Measurements from ENCODE around the gene DUS1L.

The DUS1L gene

DNA sequence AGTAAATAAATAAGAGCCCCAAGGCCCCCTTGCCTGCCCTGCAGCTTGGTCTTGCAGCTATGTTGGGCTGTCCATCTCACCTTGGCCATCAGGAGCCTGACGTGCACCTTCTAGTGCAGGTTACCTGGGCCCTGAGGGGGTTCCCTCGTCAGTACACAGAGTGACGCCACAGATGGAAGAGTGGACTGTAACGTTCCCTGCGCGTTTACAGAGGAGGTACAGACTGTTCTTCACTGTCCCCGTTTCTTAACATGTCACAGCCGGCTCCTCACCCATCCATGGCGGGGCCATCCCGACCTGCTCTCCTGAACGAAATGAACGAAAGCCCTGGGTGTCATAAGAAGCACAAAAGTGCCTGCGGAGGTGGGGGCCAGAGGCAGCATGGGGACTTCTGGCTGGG lies 48.3 kb upstream of the DUS1L start:
- H3K4me1 ChIP-seq (ENCODE audit: control insufficient read depth, low read length): no peaks in the 10 kb centered on the region
- H3K9me2 ChIP-seq (replicated peaks; ENCODE audit: control insufficient read depth, low read length): no peaks in the 10 kb centered on the region
- TF ChIP-seq, protein P1, sequence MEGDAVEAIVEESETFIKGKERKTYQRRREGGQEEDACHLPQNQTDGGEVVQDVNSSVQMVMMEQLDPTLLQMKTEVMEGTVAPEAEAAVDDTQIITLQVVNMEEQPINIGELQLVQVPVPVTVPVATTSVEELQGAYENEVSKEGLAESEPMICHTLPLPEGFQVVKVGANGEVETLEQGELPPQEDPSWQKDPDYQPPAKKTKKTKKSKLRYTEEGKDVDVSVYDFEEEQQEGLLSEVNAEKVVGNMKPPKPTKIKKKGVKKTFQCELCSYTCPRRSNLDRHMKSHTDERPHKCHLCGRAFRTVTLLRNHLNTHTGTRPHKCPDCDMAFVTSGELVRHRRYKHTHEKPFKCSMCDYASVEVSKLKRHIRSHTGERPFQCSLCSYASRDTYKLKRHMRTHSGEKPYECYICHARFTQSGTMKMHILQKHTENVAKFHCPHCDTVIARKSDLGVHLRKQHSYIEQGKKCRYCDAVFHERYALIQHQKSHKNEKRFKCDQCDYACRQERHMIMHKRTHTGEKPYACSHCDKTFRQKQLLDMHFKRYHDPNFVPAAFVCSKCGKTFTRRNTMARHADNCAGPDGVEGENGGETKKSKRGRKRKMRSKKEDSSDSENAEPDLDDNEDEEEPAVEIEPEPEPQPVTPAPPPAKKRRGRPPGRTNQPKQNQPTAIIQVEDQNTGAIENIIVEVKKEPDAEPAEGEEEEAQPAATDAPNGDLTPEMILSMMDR (IDR thresholded peaks at IDR 0.05; ENCODE audit: low read depth, low read length, poor library complexity, severe bottlenecking): no peak
- no peak for TF ChIP-seq EZH2phosphoT487 (IDR thresholded peaks at IDR 0.05; ENCODE audit: borderline replicate concordance, low read length)
- no peaks in the 10 kb centered on the region for H4K20me1 ChIP-seq (ENCODE audit: control insufficient read depth, insufficient read depth, low read depth, low read length)
- no peak overlapping the region for H3K4me3 ChIP-seq (ENCODE audit: low read length)
- H3K36me3 ChIP-seq (ENCODE audit: control insufficient read depth, low read length): no peaks in the 10 kb centered on the region
- no peaks in the 10 kb centered on the region for H3K27me3 ChIP-seq (ENCODE audit: control insufficient read depth, low read length)
- no peaks in the 10 kb centered on the region for H3K9me3 ChIP-seq (ENCODE audit: control insufficient read depth, insufficient read depth, low read length)
- H3K4me2 ChIP-seq (ENCODE audit: low read length): no peak overlapping the region
- no peak overlapping the region for H3K27ac ChIP-seq (ENCODE audit: low read depth, low read length)
- H3K79me2 ChIP-seq (ENCODE audit: control insufficient read depth, low read length): no peaks in the 10 kb centered on the region
- no peaks in the 10 kb centered on the region for H3F3A ChIP-seq (ENCODE audit: control insufficient read depth, insufficient read depth)

DNA sequence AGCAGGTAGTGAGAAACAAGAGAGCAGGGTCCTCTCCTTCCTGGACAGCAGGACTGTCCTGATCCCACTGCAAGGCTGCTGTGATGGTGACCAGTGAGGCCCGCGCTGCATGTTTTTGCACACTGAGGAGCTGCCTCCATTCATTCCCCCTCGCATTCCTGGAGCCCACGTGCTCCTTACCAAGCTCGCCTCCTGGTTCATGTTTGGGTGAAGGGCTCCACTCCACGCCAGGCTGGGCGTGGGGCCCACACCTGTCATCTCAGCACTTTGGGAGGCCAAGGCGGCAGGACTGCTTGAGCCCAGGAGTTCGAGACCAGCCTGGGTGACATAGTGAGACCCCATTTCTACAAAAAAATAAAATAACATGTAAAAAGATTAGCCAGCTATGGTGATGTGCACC lies 47.8 kb upstream of the DUS1L start:
- no peak overlapping the region for H3K4me2 ChIP-seq (ENCODE audit: low read length)
- H3K27me3 ChIP-seq (ENCODE audit: control insufficient read depth, low read length): no peaks in the 10 kb centered on the region
- H3K36me3 ChIP-seq (ENCODE audit: control insufficient read depth, low read length): no peaks in the 10 kb centered on the region

DNA sequence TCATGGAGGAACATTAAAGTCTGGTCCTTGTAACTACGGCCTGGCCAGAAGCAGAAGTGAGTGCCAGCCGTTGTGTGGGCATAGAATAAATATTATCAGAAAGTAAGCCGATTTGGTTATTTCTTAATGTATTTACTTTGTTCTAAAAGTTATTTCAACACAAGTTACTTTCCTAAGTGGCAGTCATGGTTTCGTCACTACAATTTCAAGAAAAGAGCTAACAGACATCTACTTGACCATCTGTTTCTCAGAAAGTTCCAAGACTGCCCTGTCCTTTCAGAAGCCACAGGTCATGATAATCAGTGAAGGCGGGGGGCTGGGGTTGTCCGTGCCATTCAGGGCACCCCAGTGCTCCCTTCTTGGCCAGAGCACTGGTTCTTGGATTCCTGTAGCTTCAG lies 47.3 kb upstream of the DUS1L start:
- Histone ChIP-seq H3K27ac (ENCODE audit: low read depth, low read length) (no peak overlapping the region), H3K4me3 (ENCODE audit: low read length) (no peak overlapping the region), H3K4me2 (ENCODE audit: low read length) (no peak overlapping the region), H3K4me1 (ENCODE audit: control insufficient read depth, low read length) (no peaks in the 10 kb centered on the region), H3K9me2 (replicated peaks; ENCODE audit: control insufficient read depth, low read length) (no peaks in the 10 kb centered on the region), H3K36me3 (ENCODE audit: control insufficient read depth, low read length) (no peaks in the 10 kb centered on the region), H3F3A (ENCODE audit: control insufficient read depth, insufficient read depth) (no peaks in the 10 kb centered on the region), H4K20me1 (ENCODE audit: control insufficient read depth, insufficient read depth, low read depth, low read length) (no peaks in the 10 kb centered on the region), H3K27me3 (ENCODE audit: control insufficient read depth, low read length) (no peaks in the 10 kb centered on the region), H3K79me2 (ENCODE audit: control insufficient read depth, low read length) (no peaks in the 10 kb centered on the region), H3K9me3 (ENCODE audit: control insufficient read depth, insufficient read depth, low read length) (no peaks in the 10 kb centered on the region)
- TF ChIP-seq EZH2phosphoT487 (IDR thresholded peaks at IDR 0.05; ENCODE audit: borderline replicate concordance, low read length): no peak

More for the DNA sequence above, 47.8 kb upstream of the DUS1L start:
- Histone ChIP-seq H3K9me2 (replicated peaks; ENCODE audit: control insufficient read depth, low read length) (no peaks in the 10 kb centered on the region), H3K27ac (ENCODE audit: low read depth, low read length) (no peak overlapping the region), H3K9me3 (ENCODE audit: control insufficient read depth, insufficient read depth, low read length) (no peaks in the 10 kb centered on the region), H3K4me1 (ENCODE audit: control insufficient read depth, low read length) (no peaks in the 10 kb centered on the region), H3K4me3 (ENCODE audit: low read length) (no peak overlapping the region), H4K20me1 (ENCODE audit: control insufficient read depth, insufficient read depth, low read depth, low read length) (no peaks in the 10 kb centered on the region), H3K79me2 (ENCODE audit: control insufficient read depth, low read length) (no peaks in the 10 kb centered on the region), H3F3A (ENCODE audit: control insufficient read depth, insufficient read depth) (no peaks in the 10 kb centered on the region)
- TF ChIP-seq EZH2phosphoT487 (IDR thresholded peaks at IDR 0.05; ENCODE audit: borderline replicate concordance, low read length): no peak
- TF ChIP-seq, protein P1 (IDR thresholded peaks at IDR 0.05; ENCODE audit: low read depth, low read length, poor library complexity, severe bottlenecking): no peak

GRCh38 chr17:82112181-82112913 lies 46.7 kb upstream of the DUS1L start:
- peaks cover 2% of the 10 kb centered on the region for H3K4me1 ChIP-seq (ENCODE audit: control insufficient read depth, low read length)
- no peaks in the 10 kb centered on the region for H3K9me3 ChIP-seq (ENCODE audit: control insufficient read depth, insufficient read depth, low read length)
- no peak overlapping the region for H3K27ac ChIP-seq (ENCODE audit: low read depth, low read length)
- no peaks in the 10 kb centered on the region for H3K9me2 ChIP-seq (replicated peaks; ENCODE audit: control insufficient read depth, low read length)
- no peaks in the 10 kb centered on the region for H3K27me3 ChIP-seq (ENCODE audit: control insufficient read depth, low read length)
- no peak overlapping the region for H3K4me3 ChIP-seq (ENCODE audit: low read length)
- no peaks in the 10 kb centered on the region for H3K36me3 ChIP-seq (ENCODE audit: control insufficient read depth, low read length)
- H4K20me1 ChIP-seq (ENCODE audit: control insufficient read depth, insufficient read depth, low read depth, low read length): no peaks in the 10 kb centered on the region
- no peaks in the 10 kb centered on the region for H3K79me2 ChIP-seq (ENCODE audit: control insufficient read depth, low read length)
- TF ChIP-seq, protein P1 (IDR thresholded peaks at IDR 0.05; ENCODE audit: low read depth, low read length, poor library complexity, severe bottlenecking): no peak
- TF ChIP-seq EZH2phosphoT487 (IDR thresholded peaks at IDR 0.05; ENCODE audit: borderline replicate concordance, low read length): no peak
- H3F3A ChIP-seq (ENCODE audit: control insufficient read depth, insufficient read depth): no peaks in the 10 kb centered on the region
- no peak overlapping the region for H3K4me2 ChIP-seq (ENCODE audit: low read length)

All from DOHH2 (cell line).